ENCODE data around the gene PSME4. TPM values are rescaled to one million over a fixed set of nuclear protein-coding genes. Genes with fewer than 3 reads are reported as not detected.

Gene PSME4
- total and polyA plus RNA-seq, 4 donors = 15.4 to 52.8 (median 28.4) TPM

- DNase-seq (ENCODE audit: low spot score) = no peak
- H3K27ac ChIP-seq (ENCODE audit: low read depth in 1 of 2, low read length in 2 of 2) = no peak overlapping the region
These were observed 96.3 kb downstream of the PSME4 start for GRCh38 chr2:53874401-53874950.

More at GRCh38 chr2:53874401-53874950, 96.3 kb downstream of the PSME4 start:
- whole genome bisulfite sequencing = 91% methylated on average over 7 of the region's 7 CpGs
- Histone ChIP-seq H3K9me3 (ENCODE audit: control insufficient read depth in 4 of 4, low read length in 3 of 4) (no peaks in the 10 kb centered on the region), H3K9ac (ENCODE audit: low read depth in 1 of 2, low read length in 2 of 2) (no peak overlapping the region), H3K4me1 (ENCODE audit: control insufficient read depth in 4 of 4, insufficient read depth in 4 of 4, low read length in 3 of 4) (no peaks in the 10 kb centered on the region), H3K36me3 (ENCODE audit: control insufficient read depth in 4 of 4, insufficient read depth in 3 of 4, low read depth in 1 of 4, low read length in 3 of 4) (peaks cover 4 to 32% (median 22%) of the 10 kb centered on the region in 4 donors), H3K4me3 (ENCODE audit: low read depth in 1 of 3, low read length in 3 of 3) (no peak overlapping the region), H3K27me3 (ENCODE audit: control insufficient read depth in 4 of 4, insufficient read depth in 4 of 4, low read length in 3 of 4) (no peaks in the 10 kb centered on the region)
- no peak for TF ChIP-seq CTCF (IDR thresholded peaks at IDR 0.05; ENCODE audit: low read depth, low read length, missing input control)
- no peak for TF ChIP-seq EGR1 (IDR thresholded peaks at IDR 0.05; ENCODE audit: low read depth in 2 of 2)
- TF ChIP-seq TAF1 (conservative IDR thresholded peaks at IDR 0.05) = no peak
- TF ChIP-seq GABPA (IDR thresholded peaks at IDR 0.05 in 1 of 2, conservative IDR thresholded peaks at IDR 0.05 in 1 of 2) = no peak
- TF ChIP-seq REST (IDR thresholded peaks at IDR 0.05) = no peak
- TF ChIP-seq ZBTB33 (IDR thresholded peaks at IDR 0.05) = no peak
- no peak for TF ChIP-seq RAD21 (IDR thresholded peaks at IDR 0.05)
- no peak for TF ChIP-seq HNF4G (IDR thresholded peaks at IDR 0.05)
- TF ChIP-seq RXRA (IDR thresholded peaks at IDR 0.05) = no peak
- TF ChIP-seq ATF3 (IDR thresholded peaks at IDR 0.05) = no peak
- TF ChIP-seq YY1 (IDR thresholded peaks at IDR 0.05) = no peak
- no peak for TF ChIP-seq FOXA1 (IDR thresholded peaks at IDR 0.05)
- no peak for TF ChIP-seq HNF4A (conservative IDR thresholded peaks at IDR 0.05)
- TF ChIP-seq FOXA2 (IDR thresholded peaks at IDR 0.05) = no peak
- no peak for TF ChIP-seq JUND (IDR thresholded peaks at IDR 0.05)
- no peak for TF ChIP-seq SP1 (IDR thresholded peaks at IDR 0.05)

All from liver (tissue), 9 donors.